Esophagus squamous epithelium (tissue), 5 donors: ENCODE data around the gene ABCC2. TPM values are rescaled to one million over a fixed set of nuclear protein-coding genes. Genes with fewer than 3 reads are reported as not detected.
"Not testable (repeated sequence)": the region's sequence is repeated elsewhere in the genome, so short reads cannot be mapped to it uniquely, and the experiment has no call there.

Source experiments
- DNase-seq: peaks from one replicate; lab custom pipeline; 2025; lab: John Stamatoyannopoulos, UW
- H3K27ac ChIP-seq, 4 donors: fragments of 200-600 bp; sonication (generic); one replicate each; pipeline ENCODE4 v1.5.1; 2016 to 2019; ENCODE audit warnings: mild to moderate bottlenecking in 1 of 4
- H3K27me3 ChIP-seq, 4 donors: fragments of 200-600 bp; sonication (generic); 1 replicate in 3 of 4; 2 replicates in 1 of 4; pipeline versions ENCODE4 v1.5.1 to v1.6.0; 2017 to 2021; ENCODE audit warnings: antibody characterized with exemption in 1 of 4
- H3K36me3 ChIP-seq, 3 donors: fragments of 200-600 bp; sonication (generic); one replicate each; pipeline ENCODE4 v1.5.1; 2016 to 2019
- H3K4me1 ChIP-seq, 3 donors: fragments of 200-600 bp; sonication (generic); one replicate each; pipeline ENCODE4 v1.5.1; 2017 to 2019
- H3K4me3 ChIP-seq, 4 donors: fragments of 200-600 bp; sonication (generic); 1 replicate in 3 of 4; 2 replicates in 1 of 4; pipeline ENCODE4 v1.5.1; 2016 to 2019; ENCODE audit warnings: mild to moderate bottlenecking in 2 of 4, moderate library complexity in 1 of 4
- H3K9me3 ChIP-seq, 3 donors: fragments of 200-600 bp; sonication (generic); one replicate each; pipeline ENCODE4 v1.5.1; 2016 to 2019
- CTCF ChIP-seq, 6 experiments: fragments of 450-650 bp in 4 of 6; fragments of 200-600 bp in 2 of 6; sonication (generic) in 2 of 6; IDR thresholded peaks; one replicate each; pipeline ENCODE4 v1.5.1; 2016 to 2019; ENCODE audit warnings: antibody characterized with exemption in 6 of 6, mild to moderate bottlenecking in 4 of 6, moderate library complexity in 4 of 6
- POLR2A ChIP-seq, 4 donors: fragments of 450-650 bp; IDR thresholded peaks; one replicate each; pipeline ENCODE4 v1.6.1; 2017; ENCODE audit warnings: antibody characterized with exemption in 4 of 4, mild to moderate bottlenecking in 4 of 4, moderate library complexity in 3 of 4
- WGBS, 2 donors: methylation state at CpG; one replicate each; pipeline ENCODE4 v1.1.5; 2018; 5-methylcytosine and 5-hydroxymethylcytosine counted together
- intact Hi-C: fragments of 100-400 bp; cut with DNase I; formaldehyde crosslinking; loops from one replicate; pipeline ENCODE4 v1.15.0; 2022
- total RNA-seq, 4 donors: library from RNA; depleted of rRNA; stranded (reverse); fragments of >200 nt; gene quantifications; one replicate each; pipeline ENCODE4 v1.1.0, GENCODE V29; 2016
- donor health status: DM: yes; HTN: yes; CAD: no.

ABCC2 gene
- total RNA-seq, 4 donors from 2014 or later: 0.61 to 2.2 (median 1.1) TPM

GRCh38 chr10:99828464-99828863, 46.0 kb downstream of the ABCC2 start:
- H3K27me3 ChIP-seq: no peaks in the 10 kb centered on the region
- intact Hi-C loops: no loop called here
- TF ChIP-seq POLR2A (IDR thresholded peaks at IDR 0.05): no peak
- TF ChIP-seq CTCF (IDR thresholded peaks at IDR 0.05): no peak

GRCh38 chr10:99832439-99832838, 50.0 kb downstream of the ABCC2 start:
- Histone ChIP-seq H3K9me3 (no peaks in the 10 kb centered on the region), H3K27me3 (no peaks in the 10 kb centered on the region), H3K4me3 (no peak overlapping the region), H3K27ac (no peak overlapping the region), H3K36me3 (no peaks in the 10 kb centered on the region), H3K4me1 (no peaks in the 10 kb centered on the region)
- DNase-seq: no peak
- intact Hi-C loops: no loop called here
- TF ChIP-seq CTCF (IDR thresholded peaks at IDR 0.05) (no peak), POLR2A (IDR thresholded peaks at IDR 0.05) (no peak)
- 84 to 86% methylated on average over 2 of the region's 2 CpGs for WGBS, 2 donors

More at GRCh38 chr10:99828464-99828863, 46.0 kb downstream of the ABCC2 start:
- H3K36me3 ChIP-seq: no peaks in the 10 kb centered on the region
- no peaks in the 10 kb centered on the region for H3K9me3 ChIP-seq
- no peaks in the 10 kb centered on the region for H3K4me1 ChIP-seq
- WGBS, 2 donors: 70 to 72% methylated on average over 2 of the region's 2 CpGs
- H3K4me3 ChIP-seq: no peak overlapping the region
- H3K27ac ChIP-seq: no peak overlapping the region
- DNase-seq: no peak

- no peak overlapping the region for H3K4me3 ChIP-seq
- intact Hi-C loops: no loop called here
- H3K36me3 ChIP-seq: no peaks in the 10 kb centered on the region
- WGBS, 2 donors: 54 to 68% methylated on average over 4 of the region's 4 CpGs
- no peaks in the 10 kb centered on the region for H3K9me3 ChIP-seq
- no peaks in the 10 kb centered on the region for H3K27me3 ChIP-seq
- no peak for DNase-seq
- no peak for TF ChIP-seq CTCF (IDR thresholded peaks at IDR 0.05)
- TF ChIP-seq POLR2A (IDR thresholded peaks at IDR 0.05): no peak
- no peak overlapping the region for H3K27ac ChIP-seq
- no peaks in the 10 kb centered on the region for H3K4me1 ChIP-seq
These were observed 52.0 kb downstream of the ABCC2 start for GRCh38 chr10:99834410-99834809.

- no peak for DNase-seq
- Histone ChIP-seq H3K9me3 (no peaks in the 10 kb centered on the region), H3K27me3 (no peaks in the 10 kb centered on the region), H3K36me3 (no peaks in the 10 kb centered on the region), H3K4me1 (no peaks in the 10 kb centered on the region), H3K4me3 (no peak overlapping the region), H3K27ac (no peak overlapping the region)
- intact Hi-C loops: no loop called here
- no peak for TF ChIP-seq POLR2A (IDR thresholded peaks at IDR 0.05)
- no peak for TF ChIP-seq CTCF (IDR thresholded peaks at IDR 0.05)
- 84 to 91% methylated on average over 8 of the region's 8 CpGs for WGBS, 2 donors
These were observed 53.5 kb downstream of the ABCC2 start for GRCh38 chr10:99835947-99836346.

GRCh38 chr10:99836711-99837110, 54.3 kb downstream of the ABCC2 start:
- H3K27me3 ChIP-seq: no peaks in the 10 kb centered on the region
- TF ChIP-seq CTCF (IDR thresholded peaks at IDR 0.05): no peak
- TF ChIP-seq POLR2A (IDR thresholded peaks at IDR 0.05): no peak
- WGBS, 2 donors: 47 to 53% methylated on average over 2 of the region's 2 CpGs
- intact Hi-C loops: no loop called here
- H3K27ac ChIP-seq: no peak overlapping the region
- no peaks in the 10 kb centered on the region for H3K36me3 ChIP-seq
- no peak overlapping the region for H3K4me3 ChIP-seq
- H3K9me3 ChIP-seq: no peaks in the 10 kb centered on the region
- H3K4me1 ChIP-seq: no peaks in the 10 kb centered on the region
- DNase-seq: no peak

- intact Hi-C loops: loop anchor here (5.0 kb wide), 1 partner anchor 206 kb away; no protein-coding TSS in a partner anchor
- DNase-seq, H3K27ac ChIP-seq, H3K4me3 ChIP-seq, H3K36me3 ChIP-seq, H3K27me3 ChIP-seq, H3K9me3 ChIP-seq, H3K4me1 ChIP-seq: not testable (repeated sequence)
- 75 to 76% methylated on average over 2 of the region's 2 CpGs for WGBS, 2 donors
These were observed 58.4 kb downstream of the ABCC2 start for GRCh38 chr10:99840859-99841258.
